ENCODE data around the gene RTN4IP1. TPM values are rescaled to one million over a fixed set of nuclear protein-coding genes. Genes with fewer than 3 reads are reported as not detected.

RTN4IP1 gene
- total RNA-seq, 1 donor from 2014 or later = 7.1 TPM

GRCh38 chr6:106539936-106540335 lies 89.4 kb downstream of the RTN4IP1 start:
- no peak for DNase-seq (ENCODE audit: low spot score, unreplicated experiment)
- TF ChIP-seq CTCF (IDR thresholded peaks at IDR 0.05; ENCODE audit: unreplicated experiment) = no peak
- Mint-ChIP-seq H3K27me3 (peaks cover 7% of the 10 kb centered on the region), H3K27ac (no peak overlapping the region), H3K4me3 (ENCODE audit: low read depth) (no peak overlapping the region), H3K9me3 (ENCODE audit: low read depth) (peaks cover 4% of the 10 kb centered on the region), H3K4me1 (ENCODE audit: low read depth) (peaks cover 6% of the 10 kb centered on the region), H3K36me3 (ENCODE audit: insufficient read depth) (peaks cover 2% of the 10 kb centered on the region)

- Mint-ChIP-seq H3K36me3 (ENCODE audit: insufficient read depth) (no peaks in the 10 kb centered on the region), H3K4me3 (ENCODE audit: low read depth) (no peak overlapping the region), H3K27ac (no peak overlapping the region), H3K27me3 (peaks cover 15% of the 10 kb centered on the region), H3K9me3 (ENCODE audit: low read depth) (peaks cover 4% of the 10 kb centered on the region), H3K4me1 (ENCODE audit: low read depth) (peaks cover 6% of the 10 kb centered on the region)
- no peak for TF ChIP-seq CTCF (IDR thresholded peaks at IDR 0.05; ENCODE audit: unreplicated experiment)
- no peak for DNase-seq (ENCODE audit: low spot score, unreplicated experiment)
Observed at GRCh38 chr6:106538145-106538544, 91.2 kb downstream of the RTN4IP1 start.

GRCh38 chr6:106537662-106538061 lies 91.6 kb downstream of the RTN4IP1 start:
- TF ChIP-seq CTCF (IDR thresholded peaks at IDR 0.05; ENCODE audit: unreplicated experiment) = no peak
- H3K4me3 Mint-ChIP-seq (ENCODE audit: low read depth) = no peak overlapping the region
- peaks cover 19% of the 10 kb centered on the region for H3K27me3 Mint-ChIP-seq
- no peaks in the 10 kb centered on the region for H3K36me3 Mint-ChIP-seq (ENCODE audit: insufficient read depth)
- H3K9me3 Mint-ChIP-seq (ENCODE audit: low read depth) = peaks cover 4% of the 10 kb centered on the region
- H3K4me1 Mint-ChIP-seq (ENCODE audit: low read depth) = peaks cover 6% of the 10 kb centered on the region
- H3K27ac Mint-ChIP-seq = no peak overlapping the region
- DNase-seq (ENCODE audit: low spot score, unreplicated experiment) = no peak

- Mint-ChIP-seq H3K27me3 (peaks cover 19% of the 10 kb centered on the region), H3K4me3 (ENCODE audit: low read depth) (no peak overlapping the region), H3K9me3 (ENCODE audit: low read depth) (peaks cover 4% of the 10 kb centered on the region), H3K27ac (no peak overlapping the region), H3K36me3 (ENCODE audit: insufficient read depth) (no peaks in the 10 kb centered on the region), H3K4me1 (ENCODE audit: low read depth) (peaks cover 6% of the 10 kb centered on the region)
- no peak for TF ChIP-seq CTCF (IDR thresholded peaks at IDR 0.05; ENCODE audit: unreplicated experiment)
- DNase-seq (ENCODE audit: low spot score, unreplicated experiment) = no peak
Observed at GRCh38 chr6:106536851-106537250, 92.4 kb downstream of the RTN4IP1 start.

GRCh38 chr6:106536357-106536756 lies 92.9 kb downstream of the RTN4IP1 start:
- H3K9me3 Mint-ChIP-seq (ENCODE audit: low read depth) = peaks cover 4% of the 10 kb centered on the region
- H3K27ac Mint-ChIP-seq = no peak overlapping the region
- no peak overlapping the region for H3K4me3 Mint-ChIP-seq (ENCODE audit: low read depth)
- no peak for DNase-seq (ENCODE audit: low spot score, unreplicated experiment)
- no peaks in the 10 kb centered on the region for H3K36me3 Mint-ChIP-seq (ENCODE audit: insufficient read depth)
- peaks cover 19% of the 10 kb centered on the region for H3K27me3 Mint-ChIP-seq
- H3K4me1 Mint-ChIP-seq (ENCODE audit: low read depth) = peaks cover 6% of the 10 kb centered on the region
- TF ChIP-seq CTCF (IDR thresholded peaks at IDR 0.05; ENCODE audit: unreplicated experiment) = no peak
